ENCODE measurements around the gene FAM177B. TPM values are rescaled to one million over a fixed set of nuclear protein-coding genes. Genes with fewer than 3 reads are reported as not detected.
A peak's percentile ranks its signal among the peaks of the same experiment; 100 is the strongest.

Gene FAM177B
- not detected for total RNA-seq
- total RNA-seq (2013), result 19.8 TPM

DNA sequence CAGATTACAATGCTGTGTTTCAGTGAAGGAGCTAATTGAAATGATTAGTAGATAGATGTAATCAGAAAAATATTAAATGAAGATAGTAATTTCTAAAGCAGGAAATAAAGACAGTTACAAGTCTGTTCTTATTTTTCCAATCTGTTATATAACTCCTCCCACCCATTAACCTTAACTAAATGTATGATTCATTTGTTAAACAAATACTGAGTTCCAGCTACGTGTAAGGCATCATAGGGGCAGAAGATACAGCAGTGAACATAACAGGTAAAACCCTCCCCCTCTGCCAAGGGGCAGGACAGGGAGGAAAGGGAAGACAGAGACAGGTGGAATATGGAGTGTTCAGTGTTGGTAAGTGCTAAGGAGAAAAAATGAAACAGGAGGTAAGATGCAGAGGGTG, at the start of gene FAM177B:
Gene FAM177B (plus strand): TSS at position 231 of the 400 bp plus-strand sequence. CDS start 9,344 bp downstream, outside the sequence.
- intact Hi-C loops (cut with micrococcal nuclease), result no loop called here
- Histone ChIP-seq H3K27me3 (ENCODE audit: control insufficient read depth, insufficient read depth, low read length) (no peaks in the 10 kb centered on the region), H3K27ac (ENCODE audit: low read length) (no peak within 1 kb of the TSS), H3K4me1 (ENCODE audit: control insufficient read depth, insufficient read depth, low read length) (no peaks in the 10 kb centered on the region), H3K4me3 (ENCODE audit: low read length) (no peak within 1 kb of the TSS), H3K9me3 (ENCODE audit: control insufficient read depth, insufficient read depth, low read length) (no peaks in the 10 kb centered on the region), H3K36me3 (ENCODE audit: control insufficient read depth, insufficient read depth, low read length) (peaks cover 35% of the 10 kb centered on the region)
- H3K27me3 Mint-ChIP-seq (ENCODE audit: low read depth in 2 of 2), result no peaks in the 10 kb centered on the region
- TF ChIP-seq, protein P1, sequence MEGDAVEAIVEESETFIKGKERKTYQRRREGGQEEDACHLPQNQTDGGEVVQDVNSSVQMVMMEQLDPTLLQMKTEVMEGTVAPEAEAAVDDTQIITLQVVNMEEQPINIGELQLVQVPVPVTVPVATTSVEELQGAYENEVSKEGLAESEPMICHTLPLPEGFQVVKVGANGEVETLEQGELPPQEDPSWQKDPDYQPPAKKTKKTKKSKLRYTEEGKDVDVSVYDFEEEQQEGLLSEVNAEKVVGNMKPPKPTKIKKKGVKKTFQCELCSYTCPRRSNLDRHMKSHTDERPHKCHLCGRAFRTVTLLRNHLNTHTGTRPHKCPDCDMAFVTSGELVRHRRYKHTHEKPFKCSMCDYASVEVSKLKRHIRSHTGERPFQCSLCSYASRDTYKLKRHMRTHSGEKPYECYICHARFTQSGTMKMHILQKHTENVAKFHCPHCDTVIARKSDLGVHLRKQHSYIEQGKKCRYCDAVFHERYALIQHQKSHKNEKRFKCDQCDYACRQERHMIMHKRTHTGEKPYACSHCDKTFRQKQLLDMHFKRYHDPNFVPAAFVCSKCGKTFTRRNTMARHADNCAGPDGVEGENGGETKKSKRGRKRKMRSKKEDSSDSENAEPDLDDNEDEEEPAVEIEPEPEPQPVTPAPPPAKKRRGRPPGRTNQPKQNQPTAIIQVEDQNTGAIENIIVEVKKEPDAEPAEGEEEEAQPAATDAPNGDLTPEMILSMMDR (IDR thresholded peaks at IDR 0.05), result no peak
- WGBS (ENCODE audit: insufficient coverage), result no CpG with 5 or more reads among the region's 1 CpG
- no peaks in the 10 kb centered on the region for H3K4me1 Mint-ChIP-seq
- no peak within 1 kb of the TSS for H3K27ac Mint-ChIP-seq
- H3K36me3 Mint-ChIP-seq, result peaks cover under 1% of the 10 kb centered on the region
- no peak for DNase-seq
- ATAC-seq, result no peak
- H3K9me3 Mint-ChIP-seq, result no peaks in the 10 kb centered on the region
- H3K4me3 Mint-ChIP-seq, result no peak within 1 kb of the TSS

DNA sequence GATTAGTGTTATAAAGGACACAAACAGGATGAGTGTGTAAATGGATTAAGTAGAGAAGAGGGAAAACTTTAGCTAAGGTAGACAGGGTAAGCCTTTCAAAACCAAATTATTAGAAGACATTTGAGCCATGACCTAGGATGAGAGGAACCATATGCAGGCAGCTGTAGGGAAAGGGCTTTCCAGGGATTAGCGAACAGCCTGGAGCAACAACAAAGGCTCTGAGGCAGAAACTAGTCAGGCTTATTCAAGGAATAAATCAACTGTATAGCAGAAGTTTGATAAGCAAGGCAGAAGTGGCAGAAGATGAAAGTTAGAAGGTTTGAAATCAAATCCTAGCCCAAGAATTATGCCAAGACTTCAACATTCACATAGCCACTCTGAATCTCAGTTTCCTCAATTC, 46.0 kb upstream of the FAM177B start:
- TF ChIP-seq, protein P1 (IDR thresholded peaks at IDR 0.05), result no peak
- Mint-ChIP-seq H3K4me3 (no peak overlapping the region), H3K27ac (no peak overlapping the region), H3K36me3 (peaks cover 8% of the 10 kb centered on the region), H3K27me3 (ENCODE audit: low read depth in 2 of 2) (no peaks in the 10 kb centered on the region), H3K9me3 (no peaks in the 10 kb centered on the region), H3K4me1 (peaks cover 15 to 24% of the 10 kb centered on the region in 2 donors)
- Histone ChIP-seq H3K9me3 (ENCODE audit: control insufficient read depth, insufficient read depth, low read length) (no peaks in the 10 kb centered on the region), H3K4me1 (ENCODE audit: control insufficient read depth, insufficient read depth, low read length) (peaks cover 4% of the 10 kb centered on the region), H3K27ac (ENCODE audit: low read length) (no peak overlapping the region), H3K4me3 (ENCODE audit: low read length) (no peak overlapping the region), H3K36me3 (ENCODE audit: control insufficient read depth, insufficient read depth, low read length) (peaks cover 27% of the 10 kb centered on the region), H3K27me3 (ENCODE audit: control insufficient read depth, insufficient read depth, low read length) (no peaks in the 10 kb centered on the region)
- WGBS (ENCODE audit: insufficient coverage), result 100% methylated on average over 1 of the region's 1 CpG
- ATAC-seq (no peak), DNase-seq (no peak)
- intact Hi-C loops (cut with micrococcal nuclease), result no loop called here

DNA sequence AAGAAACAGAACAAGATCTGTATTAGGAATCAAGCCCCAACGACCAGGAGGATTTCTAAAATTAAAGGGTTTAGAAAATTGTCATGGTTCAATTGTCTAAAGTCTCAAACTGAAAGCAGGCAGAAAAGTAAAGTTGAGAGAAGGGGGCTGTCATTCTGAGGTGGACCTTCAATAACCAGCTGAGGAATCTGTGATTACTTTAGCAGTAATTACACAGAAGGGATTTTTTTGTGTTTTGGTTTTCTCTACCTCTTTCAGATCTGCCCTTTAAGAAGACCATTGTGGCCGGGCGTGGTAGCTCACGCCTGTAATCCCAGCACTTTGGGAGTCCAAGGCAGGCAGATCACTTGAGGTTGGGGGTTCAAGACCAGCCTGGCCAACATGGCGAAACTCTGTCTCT, 42.1 kb upstream of the FAM177B start:
- H3K9me3 ChIP-seq (ENCODE audit: control insufficient read depth, insufficient read depth, low read length), result no peaks in the 10 kb centered on the region
- Mint-ChIP-seq H3K27me3 (ENCODE audit: low read depth in 2 of 2) (no peaks in the 10 kb centered on the region), H3K4me1 (peaks cover 24 to 30% of the 10 kb centered on the region in 2 donors), H3K9me3 (no peaks in the 10 kb centered on the region), H3K4me3 (no peak overlapping the region), H3K27ac (peak overlapping the region in 1 of 2 donors; percentile 13), H3K36me3 (no peaks in the 10 kb centered on the region)
- no peak overlapping the region for H3K27ac ChIP-seq (ENCODE audit: low read length)
- 82% methylated on average over 5 of the region's 5 CpGs for WGBS (ENCODE audit: insufficient coverage)
- H3K4me1 ChIP-seq (ENCODE audit: control insufficient read depth, insufficient read depth, low read length), result peaks cover 4% of the 10 kb centered on the region
- no peaks in the 10 kb centered on the region for H3K27me3 ChIP-seq (ENCODE audit: control insufficient read depth, insufficient read depth, low read length)
- TF ChIP-seq, protein P1 (IDR thresholded peaks at IDR 0.05), result no peak
- ATAC-seq (no peak), DNase-seq (no peak)
- intact Hi-C loops (cut with micrococcal nuclease), result no loop called here
- peaks cover 30% of the 10 kb centered on the region for H3K36me3 ChIP-seq (ENCODE audit: control insufficient read depth, insufficient read depth, low read length)
- H3K4me3 ChIP-seq (ENCODE audit: low read length), result no peak overlapping the region

DNA sequence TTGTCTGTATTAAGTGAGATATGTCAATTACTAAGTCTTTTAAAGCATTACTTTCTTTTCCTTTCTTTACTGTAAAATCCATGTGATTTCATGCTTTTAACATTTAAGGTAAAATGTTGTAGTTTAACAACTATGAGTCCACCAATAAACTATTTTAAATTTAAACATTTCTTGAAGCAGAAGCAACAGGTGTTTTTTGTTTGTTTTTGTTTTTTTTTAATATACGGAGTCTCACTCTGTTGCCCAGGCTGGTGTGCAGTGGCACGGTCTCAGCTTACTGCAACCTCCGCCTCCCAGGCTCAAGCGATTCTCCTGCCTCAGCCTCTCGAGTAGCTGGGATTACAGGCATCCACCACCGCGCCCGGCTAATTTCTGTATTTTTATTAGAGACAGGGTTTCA, 40.3 kb upstream of the FAM177B start:
- intact Hi-C loops (cut with micrococcal nuclease), result no loop called here
- H3K4me1 Mint-ChIP-seq, result peaks cover 24 to 25% of the 10 kb centered on the region in 2 donors
- DNase-seq, result no peak
- no peak overlapping the region for H3K27ac Mint-ChIP-seq
- no peak for ATAC-seq
- Histone ChIP-seq H3K9me3 (ENCODE audit: control insufficient read depth, insufficient read depth, low read length) (no peaks in the 10 kb centered on the region), H3K27ac (ENCODE audit: low read length) (no peak overlapping the region), H3K36me3 (ENCODE audit: control insufficient read depth, insufficient read depth, low read length) (peaks cover 33% of the 10 kb centered on the region), H3K4me3 (ENCODE audit: low read length) (no peak overlapping the region), H3K27me3 (ENCODE audit: control insufficient read depth, insufficient read depth, low read length) (no peaks in the 10 kb centered on the region), H3K4me1 (ENCODE audit: control insufficient read depth, insufficient read depth, low read length) (peaks cover 4% of the 10 kb centered on the region)
- no peak overlapping the region for H3K4me3 Mint-ChIP-seq
- over 99% methylated on average over 8 of the region's 8 CpGs for WGBS (ENCODE audit: insufficient coverage)
- no peaks in the 10 kb centered on the region for H3K9me3 Mint-ChIP-seq
- H3K27me3 Mint-ChIP-seq (ENCODE audit: low read depth in 2 of 2), result no peaks in the 10 kb centered on the region
- no peaks in the 10 kb centered on the region for H3K36me3 Mint-ChIP-seq
- TF ChIP-seq, protein P1 (IDR thresholded peaks at IDR 0.05), result no peak

Measured in natural killer cell (primary cell).